Glutamatergic neuron (in vitro differentiated cells): Measurements from ENCODE around the gene RAB37. TPM values are rescaled to one million over a fixed set of nuclear protein-coding genes. Genes with fewer than 3 reads are reported as not detected.

ENCODE experiments used
- DNase-seq: peaks from one replicate; pipeline ENCODE4 v3.0.0; 2022
- H3K27ac Mint-ChIP-seq: one replicate; pipeline ENCODE4 v1.8.0; 2020; ENCODE audit warnings: mild to moderate bottlenecking, mixed read lengths, inconsistent platforms; ENCODE audit not compliant: unreplicated experiment
- H3K27me3 Mint-ChIP-seq: one replicate; pipeline ENCODE4 v1.8.0; 2020; ENCODE audit warnings: mild to moderate bottlenecking, moderate library complexity, mixed read lengths, inconsistent platforms; ENCODE audit not compliant: unreplicated experiment
- H3K36me3 Mint-ChIP-seq: one replicate; pipeline ENCODE4 v1.8.0; 2020; ENCODE audit warnings: mild to moderate bottlenecking, mixed read lengths, inconsistent platforms; ENCODE audit not compliant: unreplicated experiment
- H3K4me1 Mint-ChIP-seq: one replicate; pipeline ENCODE4 v1.8.0; 2020; ENCODE audit warnings: mild to moderate bottlenecking, low read depth, mixed read lengths, inconsistent platforms; ENCODE audit not compliant: unreplicated experiment
- H3K4me3 Mint-ChIP-seq: one replicate; pipeline ENCODE4 v1.8.0; 2020; ENCODE audit warnings: mild to moderate bottlenecking, mixed read lengths, inconsistent platforms; ENCODE audit not compliant: unreplicated experiment
- H3K9me3 Mint-ChIP-seq: one replicate; pipeline ENCODE4 v1.8.0; 2020; ENCODE audit warnings: mild to moderate bottlenecking, moderate library complexity, mixed read lengths, inconsistent platforms; ENCODE audit not compliant: unreplicated experiment
- total RNA-seq: library from RNA; stranded (reverse); fragmentation: NEBNext Ultra II Directional; extraction: Animal tissue kit (Norgen Biotek cat#: 25700); gene quantifications from one replicate; pipeline ENCODE4 v1.2.1, GENCODE V29; 2021; ENCODE audit not compliant: unreplicated experiment
- TF ChIP-seq, protein P1 (sequence below): fragments of 200-600 bp; sonication (generic); IDR thresholded peaks from one replicate; pipeline ENCODE4 v1.5.0; 2021; ENCODE audit not compliant: partially characterized antibody, unreplicated experiment

RAB37 gene
- total RNA-seq, 1 donor from 2014 or later, result 2.1 TPM

DNA sequence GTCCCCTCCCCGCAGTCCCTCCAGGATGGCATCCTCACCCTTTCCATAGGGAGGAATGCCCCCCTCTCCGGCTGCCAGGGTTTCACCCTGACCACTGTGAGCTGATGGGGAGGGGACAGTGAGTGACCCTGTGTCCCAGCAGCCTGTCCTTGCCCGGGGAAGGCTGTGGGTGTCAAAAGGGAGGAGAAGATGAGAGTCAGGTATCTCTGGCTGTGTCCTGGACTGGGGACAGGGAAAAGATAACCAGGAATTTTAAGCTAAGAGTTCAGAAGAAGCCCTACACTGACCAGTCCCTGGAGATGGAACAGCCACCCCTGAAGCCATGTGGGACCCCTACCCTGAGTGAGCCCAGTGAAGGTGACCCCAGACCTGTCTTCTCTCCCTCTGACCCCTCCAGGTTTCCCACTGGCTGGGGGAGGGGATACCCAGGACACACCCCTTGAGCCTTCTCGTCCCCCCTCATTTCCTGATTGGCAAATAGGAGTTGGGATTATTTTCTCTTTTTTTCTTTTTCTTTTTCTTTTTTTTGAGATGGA lies 27.8 kb downstream of the RAB37 start:
- Mint-ChIP-seq H3K27ac (no peak overlapping the region), H3K4me1 (peaks cover 7% of the 10 kb centered on the region), H3K9me3 (peaks cover 2% of the 10 kb centered on the region), H3K27me3 (peaks cover 5% of the 10 kb centered on the region), H3K4me3 (no peak overlapping the region), H3K36me3 (no peaks in the 10 kb centered on the region)
- DNase-seq, result no peak
- TF ChIP-seq, protein P1, sequence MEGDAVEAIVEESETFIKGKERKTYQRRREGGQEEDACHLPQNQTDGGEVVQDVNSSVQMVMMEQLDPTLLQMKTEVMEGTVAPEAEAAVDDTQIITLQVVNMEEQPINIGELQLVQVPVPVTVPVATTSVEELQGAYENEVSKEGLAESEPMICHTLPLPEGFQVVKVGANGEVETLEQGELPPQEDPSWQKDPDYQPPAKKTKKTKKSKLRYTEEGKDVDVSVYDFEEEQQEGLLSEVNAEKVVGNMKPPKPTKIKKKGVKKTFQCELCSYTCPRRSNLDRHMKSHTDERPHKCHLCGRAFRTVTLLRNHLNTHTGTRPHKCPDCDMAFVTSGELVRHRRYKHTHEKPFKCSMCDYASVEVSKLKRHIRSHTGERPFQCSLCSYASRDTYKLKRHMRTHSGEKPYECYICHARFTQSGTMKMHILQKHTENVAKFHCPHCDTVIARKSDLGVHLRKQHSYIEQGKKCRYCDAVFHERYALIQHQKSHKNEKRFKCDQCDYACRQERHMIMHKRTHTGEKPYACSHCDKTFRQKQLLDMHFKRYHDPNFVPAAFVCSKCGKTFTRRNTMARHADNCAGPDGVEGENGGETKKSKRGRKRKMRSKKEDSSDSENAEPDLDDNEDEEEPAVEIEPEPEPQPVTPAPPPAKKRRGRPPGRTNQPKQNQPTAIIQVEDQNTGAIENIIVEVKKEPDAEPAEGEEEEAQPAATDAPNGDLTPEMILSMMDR, result no peak

GRCh38 chr17:74766413-74766812 lies 29.4 kb downstream of the RAB37 start:
- H3K27ac Mint-ChIP-seq, result no peak overlapping the region
- no peaks in the 10 kb centered on the region for H3K4me1 Mint-ChIP-seq
- H3K36me3 Mint-ChIP-seq, result no peaks in the 10 kb centered on the region
- H3K27me3 Mint-ChIP-seq, result peaks cover 5% of the 10 kb centered on the region
- no peak for DNase-seq
- H3K9me3 Mint-ChIP-seq, result peaks cover 2% of the 10 kb centered on the region
- TF ChIP-seq, protein P1, result no peak
- no peak overlapping the region for H3K4me3 Mint-ChIP-seq

DNA sequence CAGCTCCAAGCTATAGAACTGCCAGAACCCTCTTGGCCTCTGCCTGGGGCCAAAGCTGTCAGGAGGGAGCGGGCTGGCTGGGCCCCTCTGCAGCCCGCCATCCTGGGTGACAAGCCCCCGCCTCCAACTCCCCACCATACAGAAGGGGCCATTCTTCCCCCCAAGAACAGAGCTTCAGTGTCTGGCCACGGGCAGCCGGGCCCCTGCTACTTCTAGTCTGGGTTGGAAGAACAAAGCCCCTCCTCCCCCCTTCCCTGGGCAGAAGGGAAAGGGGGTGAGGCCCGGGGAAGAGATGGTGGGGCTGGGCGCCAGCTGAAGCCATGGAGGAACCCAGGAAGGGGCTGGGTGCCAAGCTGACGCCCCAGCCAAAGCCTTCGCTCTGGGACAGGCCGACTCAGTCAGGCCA lies 30.1 kb downstream of the RAB37 start:
- Mint-ChIP-seq H3K36me3 (no peaks in the 10 kb centered on the region), H3K27ac (no peak overlapping the region), H3K27me3 (peaks cover 5% of the 10 kb centered on the region), H3K9me3 (peaks cover 2% of the 10 kb centered on the region), H3K4me3 (no peak overlapping the region), H3K4me1 (no peaks in the 10 kb centered on the region)
- TF ChIP-seq, protein P1, result no peak
- DNase-seq, result no peak

DNA sequence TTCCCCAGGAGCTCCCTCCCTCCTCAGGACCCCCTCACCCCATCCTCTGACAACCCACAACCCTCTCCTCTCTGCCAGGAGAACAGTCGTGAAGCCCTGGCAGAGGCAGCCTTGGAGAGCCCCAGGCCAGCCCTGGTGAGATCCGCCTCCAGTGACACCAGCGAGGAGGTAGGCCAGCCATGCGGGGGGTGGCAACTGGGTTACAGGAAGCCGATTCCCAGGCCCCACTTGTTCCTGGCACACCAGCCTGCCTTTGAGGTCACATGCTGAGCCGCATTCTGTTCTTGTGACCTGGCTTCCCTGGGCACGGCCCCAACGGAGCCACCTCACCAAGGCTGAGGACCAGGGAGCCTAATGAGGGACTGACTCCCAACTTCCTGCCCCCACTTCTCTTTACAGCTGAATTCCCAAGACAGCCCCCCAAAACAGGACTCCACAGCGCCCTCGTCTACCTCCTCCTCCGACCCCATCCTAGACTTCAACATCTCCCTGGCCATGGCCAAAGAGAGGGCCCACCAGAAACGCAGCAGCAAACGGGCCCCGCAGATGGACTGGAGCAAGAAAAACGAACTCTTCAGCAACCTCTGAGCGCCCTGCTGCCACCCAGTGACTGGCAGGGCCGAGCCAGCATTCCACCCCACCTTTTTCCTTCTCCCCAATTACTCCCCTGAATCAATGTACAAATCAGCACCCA lies 31.2 kb downstream of the RAB37 start:
- Mint-ChIP-seq H3K4me1 (no peaks in the 10 kb centered on the region), H3K27ac (no peak overlapping the region), H3K27me3 (peaks cover 5% of the 10 kb centered on the region), H3K36me3 (no peaks in the 10 kb centered on the region), H3K9me3 (peaks cover 2% of the 10 kb centered on the region), H3K4me3 (no peak overlapping the region)
- DNase-seq, result no peak
- TF ChIP-seq, protein P1, result no peak

DNA sequence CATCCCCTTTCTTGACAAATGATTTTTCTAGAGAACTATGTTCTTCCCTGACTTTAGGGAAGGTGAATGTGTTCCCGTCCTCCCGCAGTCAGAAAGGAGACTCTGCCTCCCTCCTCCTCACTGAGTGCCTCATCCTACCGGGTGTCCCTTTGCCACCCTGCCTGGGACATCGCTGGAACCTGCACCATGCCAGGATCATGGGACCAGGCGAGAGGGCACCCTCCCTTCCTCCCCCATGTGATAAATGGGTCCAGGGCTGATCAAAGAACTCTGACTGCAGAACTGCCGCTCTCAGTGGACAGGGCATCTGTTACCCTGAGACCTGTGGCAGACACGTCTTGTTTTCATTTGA lies 31.7 kb downstream of the RAB37 start:
- Mint-ChIP-seq H3K27me3 (peaks cover 5% of the 10 kb centered on the region), H3K9me3 (peaks cover 2% of the 10 kb centered on the region), H3K4me3 (no peak overlapping the region), H3K4me1 (no peaks in the 10 kb centered on the region), H3K36me3 (no peaks in the 10 kb centered on the region), H3K27ac (peak overlapping the region; percentile 70)
- DNase-seq, result no peak
- TF ChIP-seq, protein P1, result no peak
